Hindlimb muscle (tissue), 1 donor: ENCODE data around the gene AUP1. TPM values are rescaled to one million over a fixed set of nuclear protein-coding genes. Genes with fewer than 3 reads are reported as not detected.

Experiments used
- DNase-seq: peaks from one replicate; pipeline ENCODE4 v3.0.0-alpha.2; 2013
- polyA plus RNA-seq: library from polyadenylated mRNA; unstranded; fragments of 120-200 nt; gene quantifications from one replicate; pipeline ENCODE4 v1.2.1, GENCODE V29; 2013; ENCODE audit not compliant: insufficient read length

The AUP1 gene
- polyA plus RNA-seq, 1 donor: 65.8 TPM

DNA sequence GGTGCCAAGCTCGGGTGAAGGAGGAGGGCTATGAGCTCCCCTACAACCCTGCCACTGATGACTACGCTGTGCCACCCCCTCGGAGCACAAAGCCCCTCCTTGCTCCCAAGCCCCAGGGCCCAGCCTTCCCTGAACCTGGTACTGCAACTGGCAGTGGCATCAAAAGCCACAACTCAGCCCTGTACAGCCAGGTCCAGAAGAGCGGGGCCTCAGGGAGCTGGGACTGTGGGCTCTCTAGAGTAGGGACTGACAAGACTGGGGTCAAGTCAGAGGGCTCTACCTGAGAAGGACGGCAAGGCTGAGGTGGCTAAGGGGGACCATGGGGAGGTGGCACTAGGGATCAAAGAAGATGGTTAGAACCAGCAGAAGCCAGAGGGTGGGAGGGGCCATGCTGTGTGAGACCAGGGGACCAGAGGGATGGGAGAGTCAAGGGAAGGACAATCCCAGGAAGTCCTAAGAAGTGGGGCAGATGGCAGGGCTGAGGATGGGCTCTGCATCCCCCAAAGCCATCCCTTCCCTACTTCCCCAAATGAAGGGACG lies 27.4 kb upstream of the AUP1 start:
- no peak for DNase-seq

DNA sequence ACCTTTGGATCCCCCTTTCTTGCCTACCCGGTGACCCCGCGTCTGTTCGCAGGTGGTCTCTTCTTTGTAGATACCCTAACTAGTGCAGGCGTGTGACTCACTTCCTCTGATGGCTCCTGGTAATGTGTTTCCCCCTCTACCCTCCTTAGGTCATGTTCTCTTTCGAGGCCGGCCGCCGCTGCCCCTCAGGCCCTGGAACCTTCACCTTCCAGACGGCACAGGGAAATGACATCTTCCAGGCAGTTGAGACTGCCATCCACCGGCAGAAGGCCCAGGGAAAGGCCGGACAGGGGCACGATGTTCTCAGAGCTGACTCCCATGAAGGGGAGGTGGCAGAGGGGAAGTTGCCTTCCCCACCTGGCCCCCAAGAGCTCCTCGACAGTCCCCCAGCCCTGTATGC lies 26.7 kb upstream of the AUP1 start:
- no peak for DNase-seq

DNA sequence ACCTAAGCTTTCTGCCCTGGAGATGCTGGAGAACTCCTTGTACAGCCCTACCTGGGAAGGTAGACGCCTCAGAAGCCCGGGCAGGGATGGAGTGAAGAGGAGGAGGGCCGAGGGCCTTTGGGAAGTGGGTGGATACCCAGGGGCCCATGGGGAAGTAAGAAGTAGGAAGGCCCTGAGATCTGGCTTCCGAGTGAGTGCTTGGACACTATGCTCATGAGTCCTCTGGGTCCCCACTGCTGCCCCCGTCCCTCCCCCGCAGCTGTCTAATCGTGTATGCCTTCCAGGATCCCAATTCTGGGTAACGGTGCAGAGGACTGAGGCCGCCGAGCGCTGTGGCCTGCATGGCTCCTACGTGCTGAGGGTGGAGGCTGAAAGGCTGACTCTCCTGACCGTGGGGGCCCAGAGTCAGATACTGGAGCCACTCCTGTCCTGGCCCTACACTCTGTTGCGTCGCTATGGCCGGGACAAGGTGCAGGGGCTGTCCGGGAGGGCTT lies 26.2 kb upstream of the AUP1 start:
- no peak for DNase-seq

GRCh38 chr2:74554820-74555531 lies 25.5 kb upstream of the AUP1 start:
- DNase-seq: no peak

- DNase-seq: peak; percentile 88
Measured at GRCh38 chr2:74553892-74554819, 24.6 kb upstream of the AUP1 start, which contains the start of the genes DOK1 and LOXL3. Gene DOK1, plus strand, starts transcription at chr2:74554720. Its CDS starts 35 bp downstream, at chr2:74554755. Gene LOXL3, minus strand, starts transcription at chr2:74553942. Its CDS starts 1,308 bp downstream, at chr2:74552634.

DNA sequence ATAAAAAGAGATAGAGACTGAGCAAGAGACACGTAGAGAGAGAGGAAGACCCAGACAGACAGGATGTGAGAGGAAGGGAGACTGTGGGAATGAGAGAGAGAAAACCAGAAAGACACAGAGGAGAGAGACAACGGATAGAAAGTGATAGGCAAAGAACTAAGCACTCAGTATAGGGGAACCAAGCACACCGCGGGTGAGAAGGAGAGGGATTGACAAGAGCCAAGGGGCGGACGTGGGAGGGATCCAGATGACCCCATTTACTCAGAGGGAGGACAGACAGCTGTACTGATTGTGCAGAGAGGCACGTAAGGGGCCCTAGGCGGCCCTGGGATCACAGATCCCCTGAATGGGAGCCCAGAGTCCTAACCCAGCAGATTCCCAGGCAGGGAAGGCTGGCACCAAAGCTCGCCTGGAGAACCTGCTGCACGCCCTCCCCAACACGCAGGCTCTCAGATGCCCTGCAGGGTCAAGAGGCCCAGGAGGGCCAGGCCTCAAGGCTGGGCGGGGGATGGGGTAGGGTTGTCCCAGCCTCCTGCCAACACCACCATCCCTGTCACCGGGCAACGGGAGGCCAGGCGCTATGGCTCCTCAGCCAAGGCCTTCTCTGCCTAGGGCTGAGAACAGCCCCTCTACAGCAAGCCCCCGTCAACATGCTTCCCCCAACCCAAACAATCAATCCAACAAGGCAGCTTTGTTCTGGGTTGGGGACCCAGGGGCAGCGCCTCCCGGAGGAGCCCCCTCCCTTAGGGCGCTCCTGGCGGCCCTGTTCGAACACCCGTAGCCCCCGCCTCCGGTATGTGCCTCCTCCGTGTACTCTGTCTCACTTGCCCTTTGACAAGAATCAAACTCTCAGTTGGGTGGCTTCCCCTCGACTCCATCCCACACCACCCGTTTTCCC lies 23.7 kb upstream of the AUP1 start:
- DNase-seq: no peak

- DNase-seq: no peak
Measured at GRCh38 chr2:74551942-74552913, 22.7 kb upstream of the AUP1 start.

GRCh38 chr2:74551530-74551929 lies 22.0 kb upstream of the AUP1 start:
- no peak for DNase-seq

DNA sequence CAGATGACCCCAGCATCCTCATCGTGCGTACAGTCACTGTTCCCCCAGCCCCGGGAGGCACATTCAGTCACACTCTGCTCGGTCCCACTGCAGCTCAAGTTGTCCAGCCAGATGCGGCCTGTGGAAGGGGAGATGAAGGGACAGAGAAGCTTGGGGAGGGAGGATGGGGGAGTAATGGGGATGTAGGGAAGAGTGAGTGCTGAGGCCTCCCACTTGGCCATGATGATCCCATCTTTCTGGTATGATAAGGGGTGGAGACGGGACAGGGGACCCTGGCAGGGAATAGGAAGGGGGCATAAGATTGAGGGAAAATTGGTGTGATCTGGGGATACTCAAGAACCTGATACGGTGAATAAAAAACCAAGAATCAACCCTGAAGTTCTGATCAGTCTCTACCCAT lies 20.7 kb upstream of the AUP1 start:
- no peak for DNase-seq

DNA sequence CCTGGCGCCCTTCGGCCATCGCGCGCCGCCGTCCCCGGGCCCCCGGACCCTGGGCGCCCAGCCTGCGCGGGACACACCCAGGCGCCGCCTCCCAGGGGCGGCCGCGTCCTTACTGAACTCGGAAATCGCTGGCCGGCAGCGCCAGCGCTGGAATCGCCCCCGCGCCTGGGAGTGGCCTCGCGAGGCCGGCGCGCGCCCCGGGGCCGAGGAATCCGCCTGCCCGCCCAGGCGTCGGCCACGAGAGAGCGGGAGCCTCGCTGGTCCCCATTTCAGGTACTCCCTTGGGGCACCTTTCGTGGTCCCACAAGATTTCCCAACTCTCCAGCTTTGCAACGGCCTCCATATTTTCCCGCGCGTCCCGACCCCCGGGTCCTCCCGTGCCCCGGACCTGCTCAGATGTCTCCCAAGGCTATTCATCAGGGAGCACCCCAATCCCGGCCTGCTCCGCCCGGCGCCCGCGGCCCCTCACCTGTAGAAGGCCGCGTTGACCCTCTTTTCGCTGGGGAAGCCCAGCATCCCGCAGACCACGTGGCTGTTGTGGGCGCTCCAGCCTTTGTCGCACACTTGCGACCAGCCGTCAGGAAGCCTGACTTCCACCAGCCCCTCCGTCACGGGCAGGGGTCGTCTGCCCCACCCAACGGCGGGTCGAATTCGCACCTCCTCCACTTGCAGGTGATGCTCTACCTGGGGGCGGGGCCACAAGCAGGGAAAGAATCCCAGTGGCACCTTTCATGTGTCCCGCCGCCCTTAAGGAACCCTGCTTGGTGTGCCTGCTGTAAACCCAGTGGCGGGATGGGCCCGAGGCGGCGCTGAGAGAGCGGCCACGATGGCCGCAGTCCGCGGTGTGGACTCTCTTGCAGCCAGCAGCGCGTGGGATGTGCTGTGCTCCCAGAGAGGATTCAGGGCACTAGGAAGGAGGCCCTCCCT lies 19.7 kb upstream of the AUP1 start:
- peak; percentile 77 for DNase-seq

GRCh38 chr2:74548285-74548899 lies 18.9 kb upstream of the AUP1 start:
- no peak for DNase-seq

DNA sequence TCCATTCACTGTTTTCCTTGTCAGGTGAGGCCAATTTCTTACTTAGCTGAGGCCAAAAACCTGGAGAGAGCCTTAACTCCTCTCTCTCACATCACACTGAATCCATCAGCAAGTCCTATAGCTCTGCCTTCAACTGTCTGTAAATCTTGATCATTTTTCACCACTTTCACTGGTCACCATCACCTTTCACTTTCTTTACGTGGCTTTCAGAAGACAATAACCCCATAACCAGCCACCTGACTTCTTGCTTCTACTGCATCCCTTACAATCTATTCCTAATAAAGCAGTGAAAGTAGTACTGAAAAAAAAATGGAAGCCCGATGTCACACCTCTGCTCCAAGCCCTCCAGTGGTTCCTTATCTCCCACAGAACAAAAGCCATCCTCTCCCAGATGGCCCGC lies 16.5 kb upstream of the AUP1 start:
- no peak for DNase-seq

- DNase-seq: no peak
Measured at GRCh38 chr2:74544634-74545033, 15.1 kb upstream of the AUP1 start.

DNA sequence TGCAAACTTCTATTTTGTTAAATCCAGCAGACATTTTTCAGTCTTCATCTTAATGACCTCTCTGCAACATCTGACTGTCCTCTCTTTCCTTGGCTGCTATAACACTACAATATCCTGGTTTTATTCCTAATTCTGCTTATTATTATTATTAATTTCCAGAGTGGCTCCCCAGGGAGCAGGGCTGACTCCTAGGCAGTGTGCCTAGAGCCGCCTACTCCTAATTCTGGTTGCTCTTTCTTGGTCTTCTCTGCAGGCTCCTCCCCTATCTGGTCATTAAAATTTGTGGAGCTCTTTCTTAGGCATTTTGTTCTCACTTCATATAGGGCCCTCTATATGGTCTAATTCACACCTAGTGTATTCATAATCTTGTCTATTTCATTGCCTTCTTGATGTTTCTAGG lies 13.5 kb upstream of the AUP1 start:
- no peak for DNase-seq

DNA sequence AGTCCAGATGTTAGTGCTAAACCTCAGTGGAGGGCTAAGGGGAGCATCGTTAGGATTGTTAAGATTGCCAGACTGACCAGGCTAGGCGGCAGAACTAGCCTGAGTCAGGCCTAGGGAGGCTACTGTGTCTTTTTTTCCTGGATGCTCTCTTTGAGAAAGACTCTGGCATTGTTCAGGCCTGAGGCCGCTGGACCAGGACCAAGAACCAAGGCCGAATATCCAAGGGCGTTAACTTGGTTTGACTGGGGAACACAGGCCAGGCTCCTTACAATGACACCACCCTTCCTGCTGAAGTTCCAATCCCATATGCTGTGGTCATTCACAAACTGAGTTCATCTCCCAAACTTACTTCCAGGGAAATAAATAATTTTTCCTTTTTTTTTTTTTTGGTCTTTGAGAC lies 10.8 kb upstream of the AUP1 start:
- no peak for DNase-seq

DNA sequence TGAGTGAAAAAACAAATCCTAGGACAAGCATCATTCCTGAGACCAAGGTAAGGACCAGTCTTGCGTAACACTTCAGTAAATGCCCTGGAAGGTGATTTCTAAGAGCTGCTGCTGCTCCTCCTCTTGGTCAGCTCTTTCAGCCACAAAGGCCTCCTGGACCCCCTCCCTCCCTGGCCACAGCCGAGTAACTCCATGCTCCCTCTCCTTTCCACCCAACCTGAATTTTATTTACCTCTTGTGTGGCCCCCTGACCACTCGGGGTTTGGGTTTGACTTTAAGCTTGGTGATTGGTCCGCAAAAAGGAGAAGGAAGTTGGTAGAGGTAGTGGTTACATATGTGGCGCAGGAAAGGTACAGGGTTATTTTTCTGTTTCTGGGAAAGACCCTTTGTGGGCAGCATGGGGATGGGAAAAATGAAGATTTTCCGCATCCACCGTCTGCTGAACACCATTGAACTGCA lies 9.4 kb upstream of the AUP1 start:
- no peak for DNase-seq

- no peak for DNase-seq
Measured at GRCh38 chr2:74537140-74537539, 7.6 kb upstream of the AUP1 start.

GRCh38 chr2:74536166-74536950 lies 6.9 kb upstream of the AUP1 start:
- DNase-seq: no peak
